Astrocyte (in vitro differentiated cells and primary cell): ENCODE results near the gene PPM1E. TPM values are rescaled to one million over a fixed set of nuclear protein-coding genes. Genes with fewer than 3 reads are reported as not detected.
A peak's percentile ranks its signal among the peaks of the same experiment; 100 is the strongest.

ENCODE experiments used
- DNase-seq: peaks from one replicate; pipeline ENCODE4 v3.0.0-alpha.2; 2010; ENCODE audit warnings: low read depth
- FAIRE-seq: peaks from 2 replicates; lab custom pipeline; 2011; peaks lifted over from hg19 to GRCh38; lab: Jason Lieb, UNC
- H2AFZ ChIP-seq: 2 replicates; pipeline ENCODE4 v1.6.0; 2012; ENCODE audit warnings: low read depth, low read length, inconsistent platforms
- H3K27ac ChIP-seq: 2 replicates; pipeline ENCODE4 v1.5.1; 2011; ENCODE audit warnings: low read depth, low read length, inconsistent platforms
- H3K27me3 ChIP-seq: 2 replicates; pipeline ENCODE4 v1.6.0; 2011; ENCODE audit warnings: low read length, inconsistent platforms; ENCODE audit not compliant: insufficient read depth
- H3K36me3 ChIP-seq: 2 replicates; pipeline ENCODE4 v1.5.1; 2011; ENCODE audit warnings: low read length, inconsistent platforms; ENCODE audit not compliant: insufficient read depth
- H3K4me1 ChIP-seq: 2 replicates; pipeline ENCODE4 v1.5.1; 2011; ENCODE audit warnings: low read length, inconsistent platforms; ENCODE audit not compliant: insufficient read depth
- H3K4me2 ChIP-seq: 2 replicates; pipeline ENCODE4 v1.6.0; 2012; ENCODE audit warnings: low read length, inconsistent platforms
- H3K4me3 ChIP-seq: 2 replicates; pipeline ENCODE4 v1.5.1; 2011; ENCODE audit warnings: low read depth, mild to moderate bottlenecking, low read length, inconsistent platforms; ENCODE audit not compliant: insufficient read depth
- H3K79me2 ChIP-seq: 2 replicates; pipeline ENCODE4 v1.6.0; 2012; ENCODE audit warnings: mild to moderate bottlenecking, low read length, inconsistent platforms; ENCODE audit not compliant: insufficient read depth
- H3K9ac ChIP-seq: 2 replicates; pipeline ENCODE4 v1.6.0; 2012; ENCODE audit warnings: mild to moderate bottlenecking, low read length, inconsistent platforms
- H3K9me3 ChIP-seq: 2 replicates; pipeline ENCODE4 v1.5.1; 2012; ENCODE audit warnings: low read depth, mild to moderate bottlenecking, low read length, inconsistent platforms; ENCODE audit not compliant: insufficient read depth
- H4K20me1 ChIP-seq: 2 replicates; pipeline ENCODE4 v1.6.0; 2012; ENCODE audit warnings: low read length, inconsistent platforms; ENCODE audit not compliant: insufficient read depth
- H3K27ac Mint-ChIP-seq: one replicate; pipeline ENCODE4 v1.8.0; 2021; ENCODE audit warnings: mild to moderate bottlenecking, mixed read lengths; ENCODE audit not compliant: unreplicated experiment
- H3K27me3 Mint-ChIP-seq: one replicate; pipeline ENCODE4 v1.8.0; 2021; ENCODE audit warnings: low read depth, mixed read lengths; ENCODE audit not compliant: unreplicated experiment
- H3K36me3 Mint-ChIP-seq: one replicate; pipeline ENCODE4 v1.8.0; 2021; ENCODE audit warnings: low read depth, mixed read lengths; ENCODE audit not compliant: unreplicated experiment
- H3K4me1 Mint-ChIP-seq: one replicate; pipeline ENCODE4 v1.8.0; 2021; ENCODE audit warnings: low read depth, mixed read lengths; ENCODE audit not compliant: unreplicated experiment
- H3K4me3 Mint-ChIP-seq: one replicate; pipeline ENCODE4 v1.8.0; 2021; ENCODE audit warnings: mild to moderate bottlenecking, moderate library complexity, mixed read lengths; ENCODE audit not compliant: unreplicated experiment
- H3K9me3 Mint-ChIP-seq: one replicate; pipeline ENCODE4 v1.8.0; 2021; ENCODE audit warnings: mild to moderate bottlenecking, mixed read lengths; ENCODE audit not compliant: unreplicated experiment
- EZH2 ChIP-seq: IDR thresholded peaks from 2 replicates; pipeline ENCODE4 v1.6.1; 2012; ENCODE audit warnings: mild to moderate bottlenecking, low read length, inconsistent platforms; ENCODE audit not compliant: insufficient read depth
- total RNA-seq: library from RNA; stranded (reverse); gene quantifications from 2 replicates; pipeline ENCODE4 v1.2.1, GENCODE V29; 2021
- TF ChIP-seq, protein P1 (sequence below): IDR thresholded peaks from 2 replicates; pipeline ENCODE4 v1.5.1; 2011; ENCODE audit warnings: low read depth, mild to moderate bottlenecking, inconsistent platforms, low read length, moderate library complexity; ENCODE audit not compliant: insufficient read depth

The PPM1E gene
- total RNA-seq, 1 donor from 2014 or later = 0.79 TPM

DNA sequence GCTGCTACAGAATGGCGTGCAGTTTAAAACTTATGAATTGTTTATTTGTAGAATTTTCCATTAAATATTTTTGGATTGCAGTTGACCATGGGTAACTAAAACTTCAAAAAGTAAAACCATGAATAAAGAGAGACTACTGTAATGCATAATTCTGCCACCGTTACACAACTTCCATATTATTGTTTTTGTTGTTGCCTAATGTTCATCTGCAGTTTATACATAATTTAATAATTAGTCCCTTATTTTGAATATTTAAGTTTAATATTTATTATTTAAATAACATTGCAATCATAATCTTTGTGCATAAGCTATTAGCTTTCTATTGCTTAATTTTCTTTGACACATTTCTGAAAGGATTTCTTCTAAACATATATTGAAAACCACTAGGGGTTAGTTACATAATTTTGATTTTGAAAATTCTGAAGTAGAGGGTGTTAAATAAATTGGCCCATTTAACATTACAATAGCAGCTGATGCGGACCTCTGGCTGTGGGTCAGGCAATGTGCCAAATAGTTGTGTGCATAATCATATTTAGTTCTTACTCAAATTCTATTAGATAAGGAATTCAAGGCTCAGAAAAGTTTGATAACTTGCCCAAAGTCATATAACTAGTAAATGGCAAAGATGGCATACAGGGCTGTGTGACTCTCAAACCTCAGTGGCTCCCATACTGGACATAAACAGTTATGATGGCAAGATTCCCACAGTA is 31.1 kb downstream of the PPM1E start:
- no peak overlapping the region for H3K9ac ChIP-seq
- Mint-ChIP-seq H3K4me1 (peaks cover 11% of the 10 kb centered on the region), H3K9me3 (no peaks in the 10 kb centered on the region), H3K4me3 (no peak overlapping the region), H3K36me3 (no peaks in the 10 kb centered on the region), H3K27ac (peak overlapping the region; percentile 94), H3K27me3 (no peaks in the 10 kb centered on the region)
- peak overlapping the region; percentile 48 for H3K27ac ChIP-seq
- TF ChIP-seq, protein P1, sequence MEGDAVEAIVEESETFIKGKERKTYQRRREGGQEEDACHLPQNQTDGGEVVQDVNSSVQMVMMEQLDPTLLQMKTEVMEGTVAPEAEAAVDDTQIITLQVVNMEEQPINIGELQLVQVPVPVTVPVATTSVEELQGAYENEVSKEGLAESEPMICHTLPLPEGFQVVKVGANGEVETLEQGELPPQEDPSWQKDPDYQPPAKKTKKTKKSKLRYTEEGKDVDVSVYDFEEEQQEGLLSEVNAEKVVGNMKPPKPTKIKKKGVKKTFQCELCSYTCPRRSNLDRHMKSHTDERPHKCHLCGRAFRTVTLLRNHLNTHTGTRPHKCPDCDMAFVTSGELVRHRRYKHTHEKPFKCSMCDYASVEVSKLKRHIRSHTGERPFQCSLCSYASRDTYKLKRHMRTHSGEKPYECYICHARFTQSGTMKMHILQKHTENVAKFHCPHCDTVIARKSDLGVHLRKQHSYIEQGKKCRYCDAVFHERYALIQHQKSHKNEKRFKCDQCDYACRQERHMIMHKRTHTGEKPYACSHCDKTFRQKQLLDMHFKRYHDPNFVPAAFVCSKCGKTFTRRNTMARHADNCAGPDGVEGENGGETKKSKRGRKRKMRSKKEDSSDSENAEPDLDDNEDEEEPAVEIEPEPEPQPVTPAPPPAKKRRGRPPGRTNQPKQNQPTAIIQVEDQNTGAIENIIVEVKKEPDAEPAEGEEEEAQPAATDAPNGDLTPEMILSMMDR = no peak
- TF ChIP-seq EZH2 = no peak
- H3K4me3 ChIP-seq = no peak overlapping the region
- H3K4me2 ChIP-seq = peak overlapping the region; percentile 57
- FAIRE-seq = no peak
- no peaks in the 10 kb centered on the region for H3K36me3 ChIP-seq
- no peak overlapping the region for H2AFZ ChIP-seq
- H3K27me3 ChIP-seq = no peaks in the 10 kb centered on the region
- H3K9me3 ChIP-seq = no peaks in the 10 kb centered on the region
- no peaks in the 10 kb centered on the region for H3K79me2 ChIP-seq
- peak; percentile 87 for DNase-seq
- peaks cover 10% of the 10 kb centered on the region for H3K4me1 ChIP-seq
- H4K20me1 ChIP-seq = no peaks in the 10 kb centered on the region

- Histone ChIP-seq H3K4me2 (no peak overlapping the region), H4K20me1 (no peaks in the 10 kb centered on the region), H2AFZ (no peak overlapping the region), H3K4me1 (peaks cover 10% of the 10 kb centered on the region), H3K79me2 (no peaks in the 10 kb centered on the region), H3K36me3 (no peaks in the 10 kb centered on the region), H3K9ac (no peak overlapping the region), H3K4me3 (no peak overlapping the region), H3K27ac (no peak overlapping the region), H3K9me3 (no peaks in the 10 kb centered on the region), H3K27me3 (no peaks in the 10 kb centered on the region)
- Mint-ChIP-seq H3K4me3 (no peak overlapping the region), H3K9me3 (no peaks in the 10 kb centered on the region), H3K27me3 (no peaks in the 10 kb centered on the region), H3K27ac (no peak overlapping the region), H3K4me1 (peaks cover 11% of the 10 kb centered on the region), H3K36me3 (no peaks in the 10 kb centered on the region)
- TF ChIP-seq EZH2 = no peak
- TF ChIP-seq, protein P1 = no peak
- DNase-seq (no peak), FAIRE-seq (no peak)
Observed at GRCh38 chr17:58788199-58788598, 32.5 kb downstream of the PPM1E start.

DNA sequence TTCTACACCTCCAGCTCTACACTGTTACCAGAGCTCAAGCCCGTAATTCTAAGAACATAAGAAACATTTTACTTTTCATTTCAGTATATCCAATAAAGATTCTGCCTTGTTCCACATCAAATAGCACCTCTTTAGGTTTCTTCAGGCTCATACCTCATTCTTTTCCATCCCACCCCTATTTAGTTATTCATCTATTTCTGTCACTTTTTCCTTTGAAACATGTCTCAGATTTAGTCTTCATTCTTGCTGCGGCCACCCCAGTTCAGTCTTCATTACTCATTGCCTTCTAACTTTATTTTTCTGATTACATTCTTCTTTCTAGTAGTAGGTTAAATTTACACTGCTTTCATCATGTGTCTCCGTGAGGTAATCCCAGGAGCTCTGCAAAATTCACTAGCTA is 33.5 kb downstream of the PPM1E start:
- TF ChIP-seq EZH2 = no peak
- TF ChIP-seq, protein P1 = no peak
- Mint-ChIP-seq H3K4me3 (no peak overlapping the region), H3K4me1 (peaks cover 11% of the 10 kb centered on the region), H3K9me3 (no peaks in the 10 kb centered on the region), H3K27ac (no peak overlapping the region), H3K36me3 (no peaks in the 10 kb centered on the region), H3K27me3 (no peaks in the 10 kb centered on the region)
- peaks cover 10% of the 10 kb centered on the region for H3K4me1 ChIP-seq
- H3K79me2 ChIP-seq = no peaks in the 10 kb centered on the region
- no peaks in the 10 kb centered on the region for H3K27me3 ChIP-seq
- no peak overlapping the region for H3K4me2 ChIP-seq
- no peaks in the 10 kb centered on the region for H3K36me3 ChIP-seq
- no peaks in the 10 kb centered on the region for H4K20me1 ChIP-seq
- DNase-seq (no peak), FAIRE-seq (no peak)
- H3K9me3 ChIP-seq = no peaks in the 10 kb centered on the region
- H3K9ac ChIP-seq = no peak overlapping the region
- H2AFZ ChIP-seq = no peak overlapping the region
- no peak overlapping the region for H3K4me3 ChIP-seq
- no peak overlapping the region for H3K27ac ChIP-seq
